GM18517 (cell line): Measurements from ENCODE around the gene CYP1A1.
"Not testable (repeated sequence)": the region's sequence is repeated elsewhere in the genome, so short reads cannot be mapped to it uniquely, and the experiment has no call there.

Source experiments
- ATAC-seq: cut with Tn5 transposase; IDR thresholded peaks from one replicate; pipeline ENCODE4 v1.9.1; 2021; ENCODE audit warnings: mild to moderate bottlenecking, moderate library complexity; ENCODE audit not compliant: unreplicated experiment

Gene CYP1A1

DNA sequence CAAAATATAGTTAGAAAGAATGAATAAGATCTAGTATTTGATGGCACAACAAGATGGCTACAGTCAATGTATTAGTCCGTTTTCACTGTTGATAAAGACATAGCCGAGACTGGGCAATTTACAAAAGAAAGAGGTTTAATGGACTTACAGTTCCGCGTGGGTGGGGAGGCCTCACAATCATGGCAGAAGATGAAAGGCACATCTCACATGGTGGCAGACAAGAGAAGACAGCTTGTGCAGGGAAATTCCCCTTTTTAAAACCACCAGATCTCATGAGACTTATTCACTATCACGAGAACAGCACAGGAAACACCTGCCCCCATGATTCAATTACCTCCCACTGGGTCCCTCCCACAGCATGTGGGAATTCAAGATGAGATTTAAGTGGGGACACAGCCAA, 12.9 kb upstream of the CYP1A1 start:
- ATAC-seq = not testable (repeated sequence)

GRCh38 chr15:74735305-74735704, 10.0 kb upstream of the CYP1A1 start:
- ATAC-seq = no peak

DNA sequence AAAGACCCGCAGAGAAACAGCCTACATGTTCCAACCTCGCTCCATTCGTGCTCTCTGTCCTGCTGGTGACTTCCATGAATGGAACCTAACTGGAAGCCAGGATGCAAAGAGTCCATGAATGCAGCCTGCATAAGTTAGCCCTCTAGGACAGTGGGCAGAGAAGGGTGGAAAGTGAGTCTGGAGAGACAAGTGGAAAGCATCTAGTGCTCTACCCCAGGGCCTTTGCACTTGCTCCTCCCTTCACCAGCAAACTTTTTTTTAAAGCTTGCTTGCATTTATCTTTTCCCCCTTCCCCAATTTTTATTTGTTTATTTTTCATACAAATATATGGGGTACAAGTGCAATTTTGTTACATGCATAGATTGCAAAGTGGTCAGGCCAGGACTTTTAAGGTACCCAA, 7.9 kb upstream of the CYP1A1 start:
- ATAC-seq = no peak

DNA sequence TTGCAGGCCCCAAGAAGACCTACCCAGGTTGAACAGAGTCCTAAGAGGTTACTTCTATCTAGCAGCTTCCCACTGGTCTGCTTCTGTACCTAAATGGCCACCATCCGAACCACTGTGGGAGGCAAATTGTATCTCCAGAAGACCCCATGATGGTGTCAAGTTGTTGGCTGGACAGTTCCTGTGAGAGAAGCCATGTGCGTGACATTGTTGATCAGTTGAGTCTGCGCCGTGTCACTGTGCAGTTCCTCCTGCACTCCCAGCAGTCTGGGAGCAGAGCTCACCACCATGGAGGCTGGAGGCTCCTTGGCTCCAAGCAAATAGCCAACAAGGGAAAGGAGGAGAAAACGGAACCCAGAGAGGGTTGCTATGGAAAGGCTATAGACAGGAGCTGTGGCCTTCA, 7.5 kb upstream of the CYP1A1 start:
- ATAC-seq = no peak

GRCh38 chr15:74730619-74731316, 5.4 kb upstream of the CYP1A1 start:
- ATAC-seq = no peak

- not testable (repeated sequence) for ATAC-seq
These were observed 4.0 kb upstream of the CYP1A1 start for GRCh38 chr15:74729372-74729771.

- not testable (repeated sequence) for ATAC-seq
These were observed 3.4 kb upstream of the CYP1A1 start for GRCh38 chr15:74728699-74729098.

DNA sequence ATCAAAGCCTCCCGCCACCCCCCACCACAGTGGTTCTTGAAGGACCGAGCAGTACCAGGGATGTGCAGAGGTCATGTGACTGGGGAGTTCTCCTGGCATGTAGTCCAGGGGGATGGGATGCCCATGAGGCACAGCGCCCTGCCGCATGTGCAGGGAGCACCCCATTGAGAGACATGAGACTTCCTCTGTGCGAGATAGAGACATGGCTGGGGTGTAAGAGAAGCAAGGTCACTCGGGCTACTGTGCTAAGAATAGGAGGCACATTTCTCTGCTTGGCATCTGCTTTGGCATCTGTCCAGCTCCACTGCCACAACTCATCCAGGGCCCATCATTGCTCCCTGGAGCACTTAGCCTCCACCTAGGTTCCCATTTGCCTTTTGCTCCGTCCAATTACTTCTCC, 2.4 kb upstream of the CYP1A1 start:
- ATAC-seq = no peak

DNA sequence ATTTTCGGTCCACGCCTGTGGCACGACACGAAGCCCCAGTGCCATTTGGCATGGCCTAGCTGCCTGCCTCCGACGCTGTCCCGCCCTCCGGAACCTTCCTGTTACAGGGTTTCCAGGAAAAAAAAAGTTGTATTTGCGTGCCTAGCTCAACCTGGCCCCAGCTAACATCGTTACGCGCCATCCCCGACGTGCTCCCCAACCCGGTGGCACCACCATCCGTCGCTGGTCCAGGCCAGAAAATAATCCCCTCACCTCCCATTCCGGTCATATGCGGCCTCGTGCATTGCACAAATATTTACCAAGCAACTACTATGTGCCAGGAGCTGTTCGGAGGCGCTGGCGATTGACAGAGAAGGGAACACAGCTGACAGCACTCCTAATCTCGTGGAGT, 1.4 kb upstream of the CYP1A1 start:
- no peak for ATAC-seq

- ATAC-seq = peak; percentile 51
These were observed 781 bp upstream of the CYP1A1 start for GRCh38 chr15:74725845-74726773.

GRCh38 chr15:74724570-74725224, 631 bp downstream of the CYP1A1 start:
- ATAC-seq = no peak

DNA sequence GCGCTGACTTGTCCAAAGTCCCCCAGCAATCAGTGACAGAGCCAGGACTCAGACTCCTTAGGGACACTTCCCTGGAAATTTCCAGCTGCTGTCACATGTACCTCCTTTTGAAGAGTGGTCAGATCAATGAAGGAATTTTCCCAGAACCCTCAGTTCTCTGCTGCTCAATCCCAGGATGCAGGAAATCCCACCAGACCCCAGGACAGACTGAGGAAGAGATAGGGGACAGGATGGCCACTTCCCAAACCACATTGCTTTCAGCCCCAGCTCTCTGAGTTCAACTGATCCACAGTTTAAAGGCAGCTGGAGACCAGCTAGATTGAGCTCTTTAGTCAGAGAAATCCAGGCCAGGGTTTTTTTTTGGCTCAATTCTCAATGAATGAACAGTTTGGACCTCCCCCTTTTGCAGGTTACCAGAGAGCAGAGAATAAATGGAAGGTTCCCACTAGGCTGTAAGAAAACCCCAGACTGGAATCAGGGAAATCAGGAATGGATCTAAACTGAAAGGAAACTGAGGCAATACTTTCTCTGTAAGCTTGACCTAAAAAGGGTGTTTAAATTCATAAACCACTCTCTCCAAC, 1.5 kb downstream of the CYP1A1 start:
- no peak for ATAC-seq

GRCh38 chr15:74723187-74723586, 2.1 kb downstream of the CYP1A1 start:
- no peak for ATAC-seq

GRCh38 chr15:74722591-74722990, 2.7 kb downstream of the CYP1A1 start:
- no peak for ATAC-seq

GRCh38 chr15:74716651-74717050, 8.7 kb downstream of the CYP1A1 start:
- no peak for ATAC-seq

- ATAC-seq = no peak
These were observed 13.0 kb downstream of the CYP1A1 start for GRCh38 chr15:74712311-74712710.

- ATAC-seq = no peak
These were observed 14.8 kb downstream of the CYP1A1 start for GRCh38 chr15:74710319-74711094.

- ATAC-seq = no peak
These were observed 15.4 kb downstream of the CYP1A1 start for GRCh38 chr15:74709892-74710291.

- ATAC-seq = no peak
These were observed 16.3 kb downstream of the CYP1A1 start for GRCh38 chr15:74709011-74709410.

GRCh38 chr15:74696808-74697207, 28.5 kb downstream of the CYP1A1 start:
- ATAC-seq = no peak

- no peak for ATAC-seq
These were observed 29.0 kb downstream of the CYP1A1 start for GRCh38 chr15:74696398-74696729.
